ENCODE measurements around the gene EMC9. TPM values are rescaled to one million over a fixed set of nuclear protein-coding genes. Genes with fewer than 3 reads are reported as not detected.

The EMC9 gene
- polyA plus RNA-seq, 1 of the 3 experiments (the other 2 are of a cell fraction), result 19.3 TPM

DNA sequence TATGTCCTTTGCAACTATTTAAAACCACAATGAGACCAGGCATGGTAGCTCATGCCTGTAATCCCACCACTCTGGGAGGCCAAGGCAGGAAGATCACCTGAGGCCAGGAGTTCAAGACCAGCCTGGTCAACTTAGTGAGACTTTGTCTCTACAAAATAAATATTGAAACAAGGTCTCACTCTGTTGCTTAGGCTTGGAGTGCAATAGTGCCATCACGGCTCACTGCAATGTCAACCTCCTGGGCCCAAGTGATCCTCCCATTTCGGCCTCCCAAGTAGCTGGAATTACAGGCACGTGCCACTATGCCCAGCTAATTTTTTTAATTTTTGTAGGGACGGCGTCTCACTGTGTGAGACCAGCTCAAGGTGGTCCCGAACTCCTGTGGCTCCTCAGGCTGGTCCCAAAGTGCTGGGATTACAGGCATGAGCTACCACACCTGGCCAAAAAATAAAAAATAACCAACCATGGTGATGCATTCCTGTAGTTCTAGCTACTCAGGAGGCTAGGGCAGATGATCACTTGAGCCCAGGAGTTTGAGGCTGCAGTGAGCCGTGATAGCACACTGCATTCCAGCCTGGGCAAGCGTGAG lies 11.9 kb downstream of the EMC9 start:
- POLR2A ChIA-PET, result interaction anchor here (0.9 to 2.3 kb wide), 2 partner anchors 8 to 15 kb away, joined by 5 to 6 read pairs; partner anchors contain the start of genes DCAF11 and NRL
- TF ChIP-seq EP300 (IDR thresholded peaks at IDR 0.05; ENCODE audit: borderline replicate concordance in 1 of 2, low read depth in 1 of 2, low read length in 1 of 2), result no peak
- Histone ChIP-seq H3K79me2 (ENCODE audit: insufficient read depth) (no peaks in the 10 kb centered on the region), H3K9ac (no peak overlapping the region), H3K27ac (ENCODE audit: low read depth in 2 of 2, low read length in 1 of 2) (no peak overlapping the region), H3K4me2 (no peak overlapping the region), H2AFZ (ENCODE audit: low read depth) (no peak overlapping the region), H3K9me3 (no peaks in the 10 kb centered on the region), H3K36me3 (replicated peaks in 1 of 2; ENCODE audit: control insufficient read depth in 1 of 2, insufficient read depth in 2 of 2, low read length in 1 of 2) (no peaks in the 10 kb centered on the region), H3F3A (replicated peaks; ENCODE audit: insufficient read depth) (peaks cover 6% of the 10 kb centered on the region), H3K4me1 (ENCODE audit: control insufficient read depth in 1 of 2, insufficient read depth in 2 of 2, low read depth in 1 of 2, low read length in 1 of 2) (peaks cover 0 to 8% of the 10 kb centered on the region in 2 experiments; a peak in 1 of 4 replicates), H3K27me3 (ENCODE audit: insufficient read depth) (no peaks in the 10 kb centered on the region), H4K20me1 (ENCODE audit: insufficient read depth) (no peaks in the 10 kb centered on the region), H3K9me2 (no peaks in the 10 kb centered on the region), H3K4me3 (ENCODE audit: low read depth in 2 of 2, low read length in 1 of 2) (no peak overlapping the region)
- DNase-seq, result no peak
- CTCF ChIA-PET, result interaction anchor here (2.0 kb wide), 1 partner anchor 21 kb away, joined by 10 read pairs; no protein-coding TSS in a partner anchor
- WGBS (ENCODE audit: low lambda C conversion rate), result 83% methylated on average over 8 of the region's 8 CpGs

DNA sequence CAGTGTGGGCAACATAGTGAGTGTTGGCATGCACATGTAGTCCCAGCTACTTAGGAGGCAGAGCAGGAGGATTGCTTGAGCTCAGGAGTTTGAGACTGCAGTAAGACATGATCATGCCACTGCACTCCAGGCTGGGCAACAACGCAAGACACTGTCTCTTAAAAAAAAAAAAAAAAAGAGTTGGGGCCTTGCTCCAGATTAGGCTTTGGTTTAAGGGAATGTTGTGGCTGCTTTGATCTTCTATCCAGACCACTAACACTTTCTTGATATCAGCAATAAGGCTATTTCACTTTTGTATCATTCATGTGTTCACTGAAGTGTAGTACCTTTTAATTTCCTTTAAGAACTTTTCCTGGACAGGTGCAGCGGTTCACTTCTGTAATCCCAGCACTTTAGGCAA lies 13.7 kb downstream of the EMC9 start:
- Histone ChIP-seq H3K4me1 (ENCODE audit: control insufficient read depth in 1 of 2, insufficient read depth in 2 of 2, low read depth in 1 of 2, low read length in 1 of 2) (peaks cover 0 to 8% of the 10 kb centered on the region in 2 experiments; a peak in 1 of 4 replicates), H3K79me2 (ENCODE audit: insufficient read depth) (no peaks in the 10 kb centered on the region), H3F3A (replicated peaks; ENCODE audit: insufficient read depth) (peaks cover 6% of the 10 kb centered on the region), H3K9me2 (no peaks in the 10 kb centered on the region), H3K4me2 (no peak overlapping the region), H3K9ac (no peak overlapping the region), H3K27me3 (ENCODE audit: insufficient read depth) (no peaks in the 10 kb centered on the region), H2AFZ (ENCODE audit: low read depth) (no peak overlapping the region), H3K9me3 (no peaks in the 10 kb centered on the region), H3K36me3 (replicated peaks in 1 of 2; ENCODE audit: control insufficient read depth in 1 of 2, insufficient read depth in 2 of 2, low read length in 1 of 2) (peaks cover 0 to 1% of the 10 kb centered on the region in 2 experiments), H4K20me1 (ENCODE audit: insufficient read depth) (no peaks in the 10 kb centered on the region), H3K4me3 (ENCODE audit: low read depth in 2 of 2, low read length in 1 of 2) (no peak overlapping the region), H3K27ac (ENCODE audit: low read depth in 2 of 2, low read length in 1 of 2) (no peak overlapping the region)
- TF ChIP-seq, protein P1, sequence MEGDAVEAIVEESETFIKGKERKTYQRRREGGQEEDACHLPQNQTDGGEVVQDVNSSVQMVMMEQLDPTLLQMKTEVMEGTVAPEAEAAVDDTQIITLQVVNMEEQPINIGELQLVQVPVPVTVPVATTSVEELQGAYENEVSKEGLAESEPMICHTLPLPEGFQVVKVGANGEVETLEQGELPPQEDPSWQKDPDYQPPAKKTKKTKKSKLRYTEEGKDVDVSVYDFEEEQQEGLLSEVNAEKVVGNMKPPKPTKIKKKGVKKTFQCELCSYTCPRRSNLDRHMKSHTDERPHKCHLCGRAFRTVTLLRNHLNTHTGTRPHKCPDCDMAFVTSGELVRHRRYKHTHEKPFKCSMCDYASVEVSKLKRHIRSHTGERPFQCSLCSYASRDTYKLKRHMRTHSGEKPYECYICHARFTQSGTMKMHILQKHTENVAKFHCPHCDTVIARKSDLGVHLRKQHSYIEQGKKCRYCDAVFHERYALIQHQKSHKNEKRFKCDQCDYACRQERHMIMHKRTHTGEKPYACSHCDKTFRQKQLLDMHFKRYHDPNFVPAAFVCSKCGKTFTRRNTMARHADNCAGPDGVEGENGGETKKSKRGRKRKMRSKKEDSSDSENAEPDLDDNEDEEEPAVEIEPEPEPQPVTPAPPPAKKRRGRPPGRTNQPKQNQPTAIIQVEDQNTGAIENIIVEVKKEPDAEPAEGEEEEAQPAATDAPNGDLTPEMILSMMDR (IDR thresholded peaks at IDR 0.05), result no peak
- TF ChIP-seq GABPA (IDR thresholded peaks at IDR 0.05; ENCODE audit: low read depth), result no peak
- TF ChIP-seq, protein P2, sequence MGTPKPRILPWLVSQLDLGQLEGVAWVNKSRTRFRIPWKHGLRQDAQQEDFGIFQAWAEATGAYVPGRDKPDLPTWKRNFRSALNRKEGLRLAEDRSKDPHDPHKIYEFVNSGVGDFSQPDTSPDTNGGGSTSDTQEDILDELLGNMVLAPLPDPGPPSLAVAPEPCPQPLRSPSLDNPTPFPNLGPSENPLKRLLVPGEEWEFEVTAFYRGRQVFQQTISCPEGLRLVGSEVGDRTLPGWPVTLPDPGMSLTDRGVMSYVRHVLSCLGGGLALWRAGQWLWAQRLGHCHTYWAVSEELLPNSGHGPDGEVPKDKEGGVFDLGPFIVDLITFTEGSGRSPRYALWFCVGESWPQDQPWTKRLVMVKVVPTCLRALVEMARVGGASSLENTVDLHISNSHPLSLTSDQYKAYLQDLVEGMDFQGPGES (IDR thresholded peaks at IDR 0.05; ENCODE audit: low read depth, low read length), result no peak
- TF ChIP-seq SIN3A (IDR thresholded peaks at IDR 0.05; ENCODE audit: borderline replicate concordance, low read depth, low read length), result no peak
- TF ChIP-seq, protein P3, sequence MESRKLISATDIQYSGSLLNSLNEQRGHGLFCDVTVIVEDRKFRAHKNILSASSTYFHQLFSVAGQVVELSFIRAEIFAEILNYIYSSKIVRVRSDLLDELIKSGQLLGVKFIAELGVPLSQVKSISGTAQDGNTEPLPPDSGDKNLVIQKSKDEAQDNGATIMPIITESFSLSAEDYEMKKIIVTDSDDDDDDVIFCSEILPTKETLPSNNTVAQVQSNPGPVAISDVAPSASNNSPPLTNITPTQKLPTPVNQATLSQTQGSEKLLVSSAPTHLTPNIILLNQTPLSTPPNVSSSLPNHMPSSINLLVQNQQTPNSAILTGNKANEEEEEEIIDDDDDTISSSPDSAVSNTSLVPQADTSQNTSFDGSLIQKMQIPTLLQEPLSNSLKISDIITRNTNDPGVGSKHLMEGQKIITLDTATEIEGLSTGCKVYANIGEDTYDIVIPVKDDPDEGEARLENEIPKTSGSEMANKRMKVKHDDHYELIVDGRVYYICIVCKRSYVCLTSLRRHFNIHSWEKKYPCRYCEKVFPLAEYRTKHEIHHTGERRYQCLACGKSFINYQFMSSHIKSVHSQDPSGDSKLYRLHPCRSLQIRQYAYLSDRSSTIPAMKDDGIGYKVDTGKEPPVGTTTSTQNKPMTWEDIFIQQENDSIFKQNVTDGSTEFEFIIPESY (IDR thresholded peaks at IDR 0.05; ENCODE audit: borderline replicate concordance, low read depth), result no peak
- TF ChIP-seq, protein P4, sequence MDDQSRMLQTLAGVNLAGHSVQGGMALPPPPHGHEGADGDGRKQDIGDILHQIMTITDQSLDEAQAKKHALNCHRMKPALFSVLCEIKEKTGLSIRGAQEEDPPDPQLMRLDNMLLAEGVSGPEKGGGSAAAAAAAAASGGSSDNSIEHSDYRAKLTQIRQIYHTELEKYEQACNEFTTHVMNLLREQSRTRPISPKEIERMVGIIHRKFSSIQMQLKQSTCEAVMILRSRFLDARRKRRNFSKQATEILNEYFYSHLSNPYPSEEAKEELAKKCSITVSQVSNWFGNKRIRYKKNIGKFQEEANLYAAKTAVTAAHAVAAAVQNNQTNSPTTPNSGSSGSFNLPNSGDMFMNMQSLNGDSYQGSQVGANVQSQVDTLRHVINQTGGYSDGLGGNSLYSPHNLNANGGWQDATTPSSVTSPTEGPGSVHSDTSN (IDR thresholded peaks at IDR 0.05), result no peak
- TF ChIP-seq EZH2phosphoT487 (IDR thresholded peaks at IDR 0.05; ENCODE audit: borderline replicate concordance, low read depth), result no peak
- TF ChIP-seq JUND (IDR thresholded peaks at IDR 0.05), result no peak
- no peak for TF ChIP-seq SMC3 (IDR thresholded peaks at IDR 0.05; ENCODE audit: low read depth, low read length)
- TF ChIP-seq, protein P5, sequence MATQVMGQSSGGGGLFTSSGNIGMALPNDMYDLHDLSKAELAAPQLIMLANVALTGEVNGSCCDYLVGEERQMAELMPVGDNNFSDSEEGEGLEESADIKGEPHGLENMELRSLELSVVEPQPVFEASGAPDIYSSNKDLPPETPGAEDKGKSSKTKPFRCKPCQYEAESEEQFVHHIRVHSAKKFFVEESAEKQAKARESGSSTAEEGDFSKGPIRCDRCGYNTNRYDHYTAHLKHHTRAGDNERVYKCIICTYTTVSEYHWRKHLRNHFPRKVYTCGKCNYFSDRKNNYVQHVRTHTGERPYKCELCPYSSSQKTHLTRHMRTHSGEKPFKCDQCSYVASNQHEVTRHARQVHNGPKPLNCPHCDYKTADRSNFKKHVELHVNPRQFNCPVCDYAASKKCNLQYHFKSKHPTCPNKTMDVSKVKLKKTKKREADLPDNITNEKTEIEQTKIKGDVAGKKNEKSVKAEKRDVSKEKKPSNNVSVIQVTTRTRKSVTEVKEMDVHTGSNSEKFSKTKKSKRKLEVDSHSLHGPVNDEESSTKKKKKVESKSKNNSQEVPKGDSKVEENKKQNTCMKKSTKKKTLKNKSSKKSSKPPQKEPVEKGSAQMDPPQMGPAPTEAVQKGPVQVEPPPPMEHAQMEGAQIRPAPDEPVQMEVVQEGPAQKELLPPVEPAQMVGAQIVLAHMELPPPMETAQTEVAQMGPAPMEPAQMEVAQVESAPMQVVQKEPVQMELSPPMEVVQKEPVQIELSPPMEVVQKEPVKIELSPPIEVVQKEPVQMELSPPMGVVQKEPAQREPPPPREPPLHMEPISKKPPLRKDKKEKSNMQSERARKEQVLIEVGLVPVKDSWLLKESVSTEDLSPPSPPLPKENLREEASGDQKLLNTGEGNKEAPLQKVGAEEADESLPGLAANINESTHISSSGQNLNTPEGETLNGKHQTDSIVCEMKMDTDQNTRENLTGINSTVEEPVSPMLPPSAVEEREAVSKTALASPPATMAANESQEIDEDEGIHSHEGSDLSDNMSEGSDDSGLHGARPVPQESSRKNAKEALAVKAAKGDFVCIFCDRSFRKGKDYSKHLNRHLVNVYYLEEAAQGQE (IDR thresholded peaks at IDR 0.05; ENCODE audit: low read depth, low read length), result no peak
- no peak for TF ChIP-seq POLR2AphosphoS5 (IDR thresholded peaks at IDR 0.05; ENCODE audit: low read depth, low read length)
- TF ChIP-seq NRF1 (IDR thresholded peaks at IDR 0.05; ENCODE audit: low read depth, low read length), result no peak
- TF ChIP-seq MXI1 (IDR thresholded peaks at IDR 0.05; ENCODE audit: low read depth, low read length), result no peak
- no peak for TF ChIP-seq RCOR1 (IDR thresholded peaks at IDR 0.05; ENCODE audit: low read length)
- POLR2A ChIA-PET, result interaction anchor here (2.6 kb wide), 1 partner anchor 8 kb away, joined by 12 read pairs; the partner anchor contains the start of gene PSME1
- DNase-seq, result no peak
- CTCF ChIA-PET, result interaction anchor here (1.2 to 1.8 kb wide), 2 partner anchors 19 to 69 kb away, joined by 4 to 5 read pairs; no protein-coding TSS in a partner anchor
- 100% methylated on average over 2 of the region's 2 CpGs for WGBS (ENCODE audit: low lambda C conversion rate)
